GM19438 (cell line): ENCODE results near the gene NEUROD1.
A peak's percentile ranks its signal among the peaks of the same experiment; 100 is the strongest.

ENCODE experiments used
- ATAC-seq: cut with Tn5 transposase; IDR thresholded peaks from one replicate; pipeline ENCODE4 v1.9.1; 2021; ENCODE audit warnings: low read depth; ENCODE audit not compliant: unreplicated experiment

Gene NEUROD1

DNA sequence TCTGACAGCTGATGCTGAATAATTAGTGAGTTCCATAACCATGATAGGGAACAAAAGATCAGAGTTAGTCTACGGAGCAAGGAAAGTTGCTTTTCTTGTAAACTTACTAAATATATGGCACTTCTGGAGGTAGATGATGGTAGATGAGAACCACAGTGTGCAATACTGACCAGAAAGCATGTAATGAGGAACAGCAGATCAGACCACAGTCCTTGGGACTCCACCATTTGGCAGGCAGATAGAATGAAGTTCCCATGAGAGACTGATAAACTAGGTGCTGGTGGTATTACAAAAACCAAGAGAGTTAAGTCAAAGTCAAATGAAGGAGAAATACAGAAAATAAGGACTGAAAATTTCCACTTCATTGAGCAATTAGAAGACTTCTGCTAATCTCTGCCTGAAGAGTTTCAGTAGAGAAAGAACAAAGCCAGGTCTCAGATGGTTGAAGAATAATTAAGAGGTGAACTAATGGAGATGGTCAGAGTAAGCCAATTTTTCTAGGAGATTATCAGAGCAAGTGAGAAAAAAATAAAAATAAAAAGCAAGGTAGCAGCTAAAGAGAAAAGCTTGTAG, 33.8 kb downstream of the NEUROD1 start:
- ATAC-seq: peak; percentile 44

DNA sequence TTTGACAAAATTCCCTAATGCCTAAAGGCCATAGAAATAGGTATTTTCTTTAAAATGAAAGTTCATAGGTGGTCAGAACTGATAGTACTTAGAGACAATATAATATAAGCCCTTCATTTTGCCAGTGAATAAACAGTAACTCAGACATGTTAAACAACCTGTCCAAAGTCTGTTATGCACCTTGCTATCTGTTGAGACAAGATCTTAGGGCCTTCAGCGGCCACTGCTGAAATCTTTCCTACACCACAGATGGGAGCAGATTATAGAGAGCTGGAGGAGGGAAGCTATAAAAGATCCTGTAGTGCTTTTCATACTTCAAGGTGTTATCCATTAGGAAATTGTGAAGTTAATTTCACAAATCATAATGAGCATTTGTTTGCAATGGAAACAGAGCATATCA, 37.2 kb downstream of the NEUROD1 start:
- ATAC-seq: no peak

DNA sequence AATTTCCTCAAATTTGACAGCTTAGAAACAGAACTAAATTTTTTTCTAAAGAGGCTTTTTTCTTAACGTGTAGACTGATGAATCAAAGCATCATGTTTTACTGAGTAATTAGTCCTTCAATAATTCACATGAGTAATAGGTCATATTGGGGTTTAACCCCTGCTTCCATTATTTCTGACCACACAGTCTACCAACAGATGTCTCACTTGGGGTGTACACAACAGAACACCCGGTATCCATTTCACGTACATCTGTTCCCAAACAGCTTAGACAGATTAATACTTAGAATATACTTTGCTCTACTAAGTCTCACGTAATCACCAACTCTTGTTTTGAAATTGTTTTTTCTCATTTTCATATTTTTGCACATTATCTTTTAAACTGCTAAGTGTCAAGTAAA, 38.2 kb downstream of the NEUROD1 start:
- ATAC-seq: no peak

DNA sequence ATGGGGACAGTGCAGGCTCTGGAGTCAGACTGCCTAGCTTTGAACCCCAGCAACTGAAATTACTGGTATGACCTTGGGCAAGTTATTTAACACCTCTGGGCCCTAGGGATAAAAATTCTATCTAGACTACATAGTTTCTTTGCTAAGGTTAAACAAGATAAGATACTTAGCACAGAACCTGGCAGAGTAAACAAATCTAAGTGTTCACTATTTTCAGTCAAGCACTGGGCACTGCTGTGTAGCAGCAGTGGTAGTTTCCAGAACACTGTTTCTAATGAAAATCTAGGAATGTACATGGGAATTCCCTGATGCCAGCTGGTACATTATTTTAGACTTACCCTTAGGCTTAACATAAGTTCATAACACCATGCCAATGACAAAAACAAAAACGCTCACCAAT, 40.6 kb downstream of the NEUROD1 start:
- ATAC-seq: no peak

DNA sequence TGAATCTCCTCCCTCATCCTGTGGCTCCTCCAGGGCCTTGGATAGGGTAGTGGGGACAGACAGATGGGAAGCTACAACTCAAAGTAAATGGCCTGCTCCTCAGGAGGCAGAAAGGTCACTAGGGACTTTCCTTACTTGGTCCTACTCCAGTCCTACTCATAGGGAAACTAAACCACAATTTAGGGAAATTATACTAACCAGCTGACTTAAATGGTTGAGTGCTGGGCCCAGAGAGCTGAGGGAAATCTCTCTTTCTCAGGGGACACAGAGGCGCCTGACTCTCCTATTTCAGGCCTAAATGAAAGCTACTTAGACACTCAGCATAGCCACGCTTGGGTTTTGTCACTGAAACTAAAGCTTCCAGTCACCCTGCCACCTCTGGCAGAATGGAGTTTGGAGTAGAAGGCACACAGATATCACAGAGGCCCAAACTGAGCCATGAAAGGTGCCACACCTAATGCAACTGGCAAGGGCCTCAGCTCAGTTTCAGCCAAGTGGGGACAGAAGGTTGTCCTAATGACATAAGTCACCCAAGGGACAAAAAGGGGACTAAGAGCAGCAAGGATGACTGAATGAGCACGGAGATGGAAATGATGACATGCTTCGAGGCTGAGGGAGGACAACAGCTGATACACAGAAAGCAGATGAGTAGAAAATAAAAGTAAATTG, 47.5 kb downstream of the NEUROD1 start:
- ATAC-seq: peak; percentile 79

DNA sequence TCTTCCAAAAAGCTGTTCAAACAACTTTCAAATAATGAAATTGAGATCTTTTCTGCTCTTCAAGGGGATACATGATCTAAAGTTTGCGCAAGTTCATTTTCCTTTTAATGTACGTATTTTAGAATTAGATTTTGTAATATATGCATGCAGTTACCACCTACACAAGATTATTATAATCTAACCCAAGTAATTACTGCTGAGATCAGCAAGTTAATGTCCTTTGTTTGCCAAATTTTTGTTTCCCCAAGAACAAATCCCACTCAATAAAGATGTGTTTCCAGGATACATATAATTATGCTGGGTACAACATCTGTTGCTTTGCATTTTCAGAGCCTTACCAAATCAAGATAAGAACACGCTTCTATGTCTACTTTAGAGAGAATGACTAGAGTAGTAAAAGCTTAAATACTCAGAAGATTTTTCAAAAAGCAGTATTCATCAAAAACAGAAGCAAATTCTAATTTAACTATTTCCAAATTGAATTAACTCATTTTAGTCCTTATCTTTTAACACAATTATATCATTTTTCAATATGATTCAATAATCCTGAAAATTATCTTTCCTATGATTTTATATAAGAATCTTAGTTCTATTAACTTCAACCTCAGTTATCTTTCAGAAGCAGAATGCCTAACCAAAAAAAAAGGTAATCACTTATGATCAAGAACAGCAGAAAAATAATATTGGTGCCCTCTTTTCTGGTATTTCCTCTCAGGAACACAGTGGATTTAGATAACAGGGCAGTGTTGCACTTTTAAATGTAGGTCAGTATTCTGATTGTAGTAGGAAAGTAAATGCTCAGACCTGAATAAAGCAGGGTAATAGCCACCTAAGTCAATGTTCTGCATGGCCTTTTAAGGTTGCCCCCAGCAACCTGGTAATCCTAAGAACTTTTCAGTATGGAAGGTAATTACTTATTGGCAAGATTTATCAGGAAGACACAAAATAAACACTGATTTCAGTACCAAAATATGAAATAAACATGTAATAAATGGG, 51.4 kb downstream of the NEUROD1 start:
- ATAC-seq: no peak

DNA sequence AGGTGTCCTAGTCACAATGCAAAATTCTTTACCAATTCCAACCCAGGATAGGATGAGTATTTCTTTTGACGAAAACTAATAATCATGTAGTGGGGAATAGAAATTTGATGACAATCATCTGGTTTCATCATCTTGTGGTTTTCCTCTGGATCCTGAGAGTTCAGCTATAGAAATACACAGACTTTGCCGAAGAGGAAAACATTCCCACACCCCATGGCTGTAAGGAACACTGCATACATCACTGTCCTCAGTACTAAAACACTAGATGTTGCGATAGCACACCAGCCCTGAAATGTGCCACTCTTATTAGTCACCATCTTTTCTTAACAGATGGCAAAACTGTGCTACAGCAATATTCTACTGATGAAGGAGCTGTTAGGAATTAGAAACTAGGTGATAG, 52.8 kb downstream of the NEUROD1 start:
- ATAC-seq: no peak

DNA sequence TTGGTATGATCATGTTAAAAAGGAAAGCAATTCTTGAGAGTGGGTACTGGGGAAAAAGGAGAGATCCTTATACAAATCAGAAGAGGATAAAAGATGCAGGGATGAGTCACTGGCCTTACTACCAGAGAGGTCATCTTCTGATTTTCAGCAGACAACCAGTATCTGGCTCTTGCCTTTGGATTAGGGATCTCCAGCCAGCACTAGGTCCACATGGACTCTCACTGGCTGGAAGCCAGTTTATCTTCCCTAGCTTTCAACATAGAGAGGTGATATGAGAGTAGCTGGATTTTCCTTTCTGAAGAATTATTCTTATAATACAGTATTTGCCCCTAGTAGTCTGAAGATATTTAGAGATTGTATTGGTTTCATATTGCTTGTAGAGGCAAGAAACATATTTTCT, 53.6 kb downstream of the NEUROD1 start:
- no peak for ATAC-seq
